ENCODE measurements around the gene FADS2. TPM values are rescaled to one million over a fixed set of nuclear protein-coding genes. Genes with fewer than 3 reads are reported as not detected.

Gene FADS2
- polyA plus RNA-seq, 3 donors from 2014 or later, result 21.9 to 28.7 (median 22.0) TPM

GRCh38 chr11:61902313-61902712 is 74.2 kb downstream of the FADS2 start:
- no peak for DNase-seq
- Mint-ChIP-seq H3K36me3 (no peaks in the 10 kb centered on the region), H3K4me3 (no peak overlapping the region), H3K27ac (no peak overlapping the region), H3K9me3 (no peaks in the 10 kb centered on the region), H3K4me1 (peaks cover 5 to 6% of the 10 kb centered on the region in 2 donors), H3K27me3 (ENCODE audit: low read depth in 3 of 3) (peaks cover 3 to 8% (median 6%) of the 10 kb centered on the region in 3 donors)

DNA sequence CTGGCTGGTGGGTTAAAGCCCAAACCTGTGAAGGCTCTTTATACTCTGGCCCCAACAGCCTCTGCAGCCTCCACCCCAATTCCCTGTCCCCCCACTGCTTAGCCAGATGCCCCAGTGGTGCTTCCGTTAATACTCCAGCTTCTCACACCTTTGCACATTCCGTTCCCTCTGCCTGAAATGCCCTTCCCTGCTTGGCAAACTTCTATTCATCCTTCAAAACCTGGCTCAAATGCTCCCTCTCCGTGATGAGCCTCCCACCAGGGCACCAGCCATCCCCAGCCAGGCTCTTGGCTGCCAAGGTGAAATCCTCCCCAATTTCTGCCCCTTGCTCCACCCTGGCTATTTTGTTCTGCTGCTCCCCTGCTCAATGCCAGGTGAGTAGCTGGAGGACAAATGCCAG is 75.7 kb downstream of the FADS2 start:
- peaks cover 3 to 8% (median 4%) of the 10 kb centered on the region in 3 donors for H3K27me3 Mint-ChIP-seq (ENCODE audit: low read depth in 3 of 3)
- H3K4me3 Mint-ChIP-seq, result no peak overlapping the region
- H3K4me1 Mint-ChIP-seq, result peaks cover 5 to 6% of the 10 kb centered on the region in 2 donors
- H3K27ac Mint-ChIP-seq, result no peak overlapping the region
- H3K9me3 Mint-ChIP-seq, result no peaks in the 10 kb centered on the region
- H3K36me3 Mint-ChIP-seq, result no peaks in the 10 kb centered on the region
- no peak for DNase-seq

GRCh38 chr11:61904539-61905048 is 76.5 kb downstream of the FADS2 start:
- no peak overlapping the region for H3K4me3 Mint-ChIP-seq
- peaks cover 0 to 3% (median 1%) of the 10 kb centered on the region in 3 donors for H3K27me3 Mint-ChIP-seq (ENCODE audit: low read depth in 3 of 3)
- H3K27ac Mint-ChIP-seq, result no peak overlapping the region
- no peaks in the 10 kb centered on the region for H3K36me3 Mint-ChIP-seq
- no peaks in the 10 kb centered on the region for H3K4me1 Mint-ChIP-seq
- no peaks in the 10 kb centered on the region for H3K9me3 Mint-ChIP-seq
- DNase-seq, result no peak

DNA sequence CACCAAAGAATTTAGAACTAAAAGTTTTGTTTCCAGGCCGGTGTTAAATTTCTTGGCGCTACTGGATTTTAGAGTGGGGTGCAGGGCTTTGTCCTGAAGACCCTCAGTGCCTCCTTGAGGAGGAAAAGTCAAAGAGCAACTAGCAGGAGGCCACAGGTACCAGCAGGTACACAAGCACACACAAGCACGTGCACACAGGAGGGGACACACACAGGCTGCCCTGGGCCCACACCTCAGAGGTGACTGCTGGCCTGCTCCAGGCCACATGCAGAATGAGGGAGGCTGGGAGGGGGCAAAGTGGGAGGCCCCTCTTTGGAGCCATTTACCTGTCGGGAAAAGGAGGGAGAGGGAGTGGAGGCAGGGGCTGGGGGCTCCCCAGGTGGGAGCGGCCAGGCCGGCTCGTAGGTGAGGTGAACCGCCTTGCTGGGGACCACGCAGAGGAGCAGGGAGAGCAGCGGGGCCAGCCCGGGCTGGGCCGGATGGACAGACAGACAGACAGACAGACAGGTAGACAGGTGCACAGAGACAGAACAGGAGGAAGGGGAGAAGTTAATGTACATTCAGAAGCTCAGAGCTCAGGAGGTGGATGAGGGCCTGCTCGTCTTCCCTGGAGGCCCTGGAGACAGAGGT is 77.1 kb downstream of the FADS2 start:
- Mint-ChIP-seq H3K27me3 (ENCODE audit: low read depth in 3 of 3) (peaks cover 0 to 3% (median 1%) of the 10 kb centered on the region in 3 donors), H3K9me3 (no peaks in the 10 kb centered on the region), H3K27ac (no peak overlapping the region), H3K36me3 (no peaks in the 10 kb centered on the region), H3K4me1 (no peaks in the 10 kb centered on the region), H3K4me3 (no peak overlapping the region)
- no peak for DNase-seq

- Mint-ChIP-seq H3K4me1 (no peaks in the 10 kb centered on the region), H3K9me3 (no peaks in the 10 kb centered on the region), H3K4me3 (no peak overlapping the region), H3K27me3 (ENCODE audit: low read depth in 3 of 3) (peaks cover 0 to 1% (median 0%) of the 10 kb centered on the region in 3 donors), H3K36me3 (no peaks in the 10 kb centered on the region), H3K27ac (no peak overlapping the region)
- no peak for DNase-seq
These were observed 77.9 kb downstream of the FADS2 start for GRCh38 chr11:61905801-61906521.

GRCh38 chr11:61906522-61906909 is 78.4 kb downstream of the FADS2 start:
- no peaks in the 10 kb centered on the region for H3K36me3 Mint-ChIP-seq
- no peak overlapping the region for H3K4me3 Mint-ChIP-seq
- no peaks in the 10 kb centered on the region for H3K9me3 Mint-ChIP-seq
- no peaks in the 10 kb centered on the region for H3K4me1 Mint-ChIP-seq
- no peaks in the 10 kb centered on the region for H3K27me3 Mint-ChIP-seq (ENCODE audit: low read depth in 3 of 3)
- no peak for DNase-seq
- H3K27ac Mint-ChIP-seq, result no peak overlapping the region

GRCh38 chr11:61907282-61907681 is 79.2 kb downstream of the FADS2 start:
- no peaks in the 10 kb centered on the region for H3K9me3 Mint-ChIP-seq
- no peak overlapping the region for H3K4me3 Mint-ChIP-seq
- no peak for DNase-seq
- no peaks in the 10 kb centered on the region for H3K27me3 Mint-ChIP-seq (ENCODE audit: low read depth in 3 of 3)
- H3K27ac Mint-ChIP-seq, result no peak overlapping the region
- no peaks in the 10 kb centered on the region for H3K4me1 Mint-ChIP-seq
- no peaks in the 10 kb centered on the region for H3K36me3 Mint-ChIP-seq

- Mint-ChIP-seq H3K9me3 (no peaks in the 10 kb centered on the region), H3K4me1 (no peaks in the 10 kb centered on the region), H3K27ac (peak overlapping the region in 1 of 6 donors; percentile 59), H3K4me3 (no peak overlapping the region), H3K36me3 (no peaks in the 10 kb centered on the region), H3K27me3 (ENCODE audit: low read depth in 3 of 3) (peaks cover 0 to 4% (median 0%) of the 10 kb centered on the region in 3 donors)
- no peak for DNase-seq
These were observed 80.0 kb downstream of the FADS2 start for GRCh38 chr11:61907871-61908729.

- Mint-ChIP-seq H3K4me1 (no peaks in the 10 kb centered on the region), H3K27me3 (ENCODE audit: low read depth in 3 of 3) (peaks cover 0 to 4% (median 0%) of the 10 kb centered on the region in 3 donors), H3K27ac (peak overlapping the region in 1 of 6 donors; percentile 59), H3K9me3 (no peaks in the 10 kb centered on the region), H3K36me3 (no peaks in the 10 kb centered on the region), H3K4me3 (no peak overlapping the region)
- no peak for DNase-seq
These were observed 80.7 kb downstream of the FADS2 start for GRCh38 chr11:61908730-61909316.

- no peaks in the 10 kb centered on the region for H3K9me3 Mint-ChIP-seq
- H3K27me3 Mint-ChIP-seq (ENCODE audit: low read depth in 3 of 3), result peaks cover 0 to 8% (median 0%) of the 10 kb centered on the region in 3 donors
- no peak for DNase-seq
- H3K36me3 Mint-ChIP-seq, result no peaks in the 10 kb centered on the region
- no peak overlapping the region for H3K4me3 Mint-ChIP-seq
- no peak overlapping the region for H3K27ac Mint-ChIP-seq
- no peaks in the 10 kb centered on the region for H3K4me1 Mint-ChIP-seq
These were observed 82.4 kb downstream of the FADS2 start for GRCh38 chr11:61910187-61911127.

DNA sequence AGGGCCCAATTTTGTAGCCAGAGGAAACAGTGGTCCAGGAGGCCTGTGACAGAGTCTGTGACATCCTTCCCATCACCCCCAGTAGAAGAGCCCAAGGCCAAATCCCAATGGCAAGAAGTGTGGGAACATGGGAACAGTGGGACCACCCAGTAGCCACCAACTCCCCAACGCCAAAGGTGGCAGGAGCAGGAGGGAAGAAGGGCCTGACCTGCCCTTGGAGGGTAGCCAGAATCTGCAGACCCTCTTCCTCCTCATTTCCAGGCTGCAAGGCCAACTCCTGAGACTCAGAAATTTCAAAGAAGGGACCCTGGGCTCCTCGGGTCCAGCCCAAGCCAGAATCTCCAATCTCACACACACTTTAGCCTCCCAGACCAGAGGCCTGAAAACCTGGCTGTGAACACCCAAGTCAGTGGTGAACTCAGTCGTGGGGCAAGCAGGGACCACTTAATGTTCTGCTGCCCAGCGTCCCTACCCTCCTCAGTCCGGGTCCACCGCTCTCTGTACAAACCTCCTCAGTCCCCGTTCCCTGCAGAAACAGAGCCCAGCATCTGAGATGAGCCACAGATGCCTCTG is 83.1 kb downstream of the FADS2 start:
- no peak overlapping the region for H3K27ac Mint-ChIP-seq
- H3K27me3 Mint-ChIP-seq (ENCODE audit: low read depth in 3 of 3), result peaks cover 0 to 12% (median 0%) of the 10 kb centered on the region in 3 donors
- no peaks in the 10 kb centered on the region for H3K9me3 Mint-ChIP-seq
- DNase-seq, result no peak
- H3K4me3 Mint-ChIP-seq, result no peak overlapping the region
- no peaks in the 10 kb centered on the region for H3K36me3 Mint-ChIP-seq
- H3K4me1 Mint-ChIP-seq, result no peaks in the 10 kb centered on the region

DNA sequence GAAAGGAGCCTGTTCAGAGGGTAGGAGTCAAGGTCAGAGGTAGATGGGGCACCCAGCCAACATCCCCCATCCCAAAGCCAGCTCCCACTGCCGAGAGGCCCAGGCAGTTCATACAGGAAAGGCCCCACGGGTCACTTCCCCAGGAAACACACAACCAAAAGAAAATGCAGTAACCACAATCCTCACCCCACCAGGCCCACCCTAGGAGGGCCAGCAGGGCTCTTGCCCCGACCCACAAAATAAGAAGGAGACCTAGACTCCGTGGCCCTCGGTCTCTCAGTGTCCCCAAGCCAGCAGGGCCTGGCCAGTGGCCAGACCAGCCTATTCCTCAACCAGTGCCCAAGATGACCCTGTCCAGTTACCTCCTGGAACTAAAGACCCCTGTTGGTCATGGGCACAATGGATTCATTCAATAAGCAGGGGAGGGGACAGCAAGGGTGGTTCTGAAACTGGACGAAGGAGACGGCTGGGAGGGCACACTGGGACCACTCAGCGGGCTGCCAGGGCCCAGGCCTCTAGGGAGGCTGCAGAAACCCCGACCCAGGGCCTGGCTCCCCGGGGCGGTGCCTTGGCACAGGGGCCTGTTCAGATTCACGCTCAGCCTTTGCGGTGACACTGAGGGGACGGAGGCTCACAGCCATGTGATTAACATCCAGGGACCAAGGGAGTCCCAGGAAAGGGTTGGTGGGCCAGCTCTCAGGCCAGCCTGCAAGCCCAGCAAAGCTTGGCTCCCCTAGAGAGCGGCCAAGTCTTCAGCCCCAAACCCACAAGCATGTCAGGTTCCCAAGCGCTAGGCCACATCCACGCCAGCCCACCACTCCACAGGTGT is 83.8 kb downstream of the FADS2 start:
- H3K27me3 Mint-ChIP-seq (ENCODE audit: low read depth in 3 of 3), result peaks cover 0 to 17% (median under 1%) of the 10 kb centered on the region in 3 donors
- no peaks in the 10 kb centered on the region for H3K36me3 Mint-ChIP-seq
- H3K27ac Mint-ChIP-seq, result no peak overlapping the region
- H3K4me3 Mint-ChIP-seq, result no peak overlapping the region
- no peak for DNase-seq
- peaks cover 0 to under 1% of the 10 kb centered on the region in 2 donors for H3K4me1 Mint-ChIP-seq
- no peaks in the 10 kb centered on the region for H3K9me3 Mint-ChIP-seq
